DOHH2 (cell line): Measurements from ENCODE around the gene AP4E1.

Experiments
- EZH2phosphoT487 ChIP-seq: fragments of 200-600 bp; sonication (generic); IDR thresholded peaks from 2 replicates; pipeline ENCODE4 v1.6.1; 2017; ENCODE audit warnings: borderline replicate concordance, mild to moderate bottlenecking, antibody characterized with exemption, low read length, moderate library complexity, mixed read lengths
- TF ChIP-seq, protein P1 (sequence below): fragments of 200-600 bp; sonication (generic); IDR thresholded peaks from one replicate; pipeline ENCODE4 v1.5.1; 2014; ENCODE audit warnings: antibody characterized with exemption, mild to moderate bottlenecking, low read depth, low read length; ENCODE audit not compliant: poor library complexity, severe bottlenecking

DNA sequence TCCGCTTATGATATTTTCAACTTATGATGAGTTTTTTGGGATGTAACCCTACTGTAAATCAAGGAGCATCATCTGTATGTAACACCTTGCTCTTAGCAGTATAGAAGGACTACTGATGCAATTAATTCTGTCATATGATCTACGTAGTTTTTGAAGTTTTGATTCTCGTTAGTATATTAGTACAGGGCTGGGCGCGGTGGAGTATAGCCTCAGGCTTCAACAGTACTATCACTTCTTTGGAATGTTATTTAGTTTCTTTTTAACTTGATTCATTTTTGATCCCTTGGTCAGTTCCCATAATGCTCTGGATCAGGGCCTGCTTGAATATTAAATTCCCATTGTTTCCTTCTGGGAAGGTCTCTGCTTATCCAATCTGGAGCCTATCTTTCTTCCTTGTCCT is 23.9 kb upstream of the AP4E1 start:
- TF ChIP-seq, protein P1, sequence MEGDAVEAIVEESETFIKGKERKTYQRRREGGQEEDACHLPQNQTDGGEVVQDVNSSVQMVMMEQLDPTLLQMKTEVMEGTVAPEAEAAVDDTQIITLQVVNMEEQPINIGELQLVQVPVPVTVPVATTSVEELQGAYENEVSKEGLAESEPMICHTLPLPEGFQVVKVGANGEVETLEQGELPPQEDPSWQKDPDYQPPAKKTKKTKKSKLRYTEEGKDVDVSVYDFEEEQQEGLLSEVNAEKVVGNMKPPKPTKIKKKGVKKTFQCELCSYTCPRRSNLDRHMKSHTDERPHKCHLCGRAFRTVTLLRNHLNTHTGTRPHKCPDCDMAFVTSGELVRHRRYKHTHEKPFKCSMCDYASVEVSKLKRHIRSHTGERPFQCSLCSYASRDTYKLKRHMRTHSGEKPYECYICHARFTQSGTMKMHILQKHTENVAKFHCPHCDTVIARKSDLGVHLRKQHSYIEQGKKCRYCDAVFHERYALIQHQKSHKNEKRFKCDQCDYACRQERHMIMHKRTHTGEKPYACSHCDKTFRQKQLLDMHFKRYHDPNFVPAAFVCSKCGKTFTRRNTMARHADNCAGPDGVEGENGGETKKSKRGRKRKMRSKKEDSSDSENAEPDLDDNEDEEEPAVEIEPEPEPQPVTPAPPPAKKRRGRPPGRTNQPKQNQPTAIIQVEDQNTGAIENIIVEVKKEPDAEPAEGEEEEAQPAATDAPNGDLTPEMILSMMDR = no peak
- TF ChIP-seq EZH2phosphoT487 = no peak
